HG03103 (cell line): ENCODE measurements around the gene TMEM190.
A peak's percentile ranks its signal among the peaks of the same experiment; 100 is the strongest.

Experiments used
- ATAC-seq: cut with Tn5 transposase; IDR thresholded peaks from one replicate; pipeline ENCODE4 v1.9.1; 2021; ENCODE audit warnings: low read depth; ENCODE audit not compliant: unreplicated experiment

The TMEM190 gene

GRCh38 chr19:55369653-55370304, 6.8 kb upstream of the TMEM190 start:
- no peak for ATAC-seq

DNA sequence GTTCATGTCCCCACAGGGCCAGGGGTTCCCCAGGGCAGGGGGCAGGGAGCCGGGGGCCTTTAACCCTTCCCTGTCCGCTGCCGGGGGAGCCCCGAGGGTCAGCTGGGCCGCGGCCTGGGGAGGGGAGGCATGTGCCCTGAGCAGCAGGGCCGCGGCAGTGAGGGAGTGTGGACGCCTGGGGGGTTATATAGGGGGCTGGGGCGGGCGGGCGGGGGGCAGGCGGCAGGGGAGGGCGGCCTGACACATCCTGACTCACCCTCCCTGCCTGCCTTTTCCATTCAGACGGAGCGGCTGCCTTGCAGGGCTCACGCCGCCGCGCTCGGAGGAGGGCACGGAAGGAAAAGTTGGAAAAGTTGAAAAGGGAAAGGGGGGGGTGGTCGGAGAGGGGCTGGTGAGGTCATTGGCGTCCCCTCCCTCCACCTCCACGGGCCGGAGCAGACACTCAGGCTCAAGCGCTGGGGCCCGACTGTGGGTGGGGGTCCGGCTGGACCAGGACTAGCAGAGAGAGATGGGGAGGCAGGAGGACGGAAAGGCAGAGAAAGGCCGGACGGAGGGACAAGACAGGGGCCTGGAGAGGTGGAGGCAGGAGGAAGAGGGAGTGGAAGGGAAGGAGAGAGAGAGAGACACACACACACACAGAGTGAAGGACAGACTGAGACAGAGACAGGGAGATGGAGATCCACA, 6.2 kb upstream of the TMEM190 start, which contains the start of gene IL11:
Gene IL11, minus strand, starts transcription at position 159 of the 684 bp plus-strand sequence. Its CDS starts 153 bp downstream, at position 6.
- no peak for ATAC-seq

DNA sequence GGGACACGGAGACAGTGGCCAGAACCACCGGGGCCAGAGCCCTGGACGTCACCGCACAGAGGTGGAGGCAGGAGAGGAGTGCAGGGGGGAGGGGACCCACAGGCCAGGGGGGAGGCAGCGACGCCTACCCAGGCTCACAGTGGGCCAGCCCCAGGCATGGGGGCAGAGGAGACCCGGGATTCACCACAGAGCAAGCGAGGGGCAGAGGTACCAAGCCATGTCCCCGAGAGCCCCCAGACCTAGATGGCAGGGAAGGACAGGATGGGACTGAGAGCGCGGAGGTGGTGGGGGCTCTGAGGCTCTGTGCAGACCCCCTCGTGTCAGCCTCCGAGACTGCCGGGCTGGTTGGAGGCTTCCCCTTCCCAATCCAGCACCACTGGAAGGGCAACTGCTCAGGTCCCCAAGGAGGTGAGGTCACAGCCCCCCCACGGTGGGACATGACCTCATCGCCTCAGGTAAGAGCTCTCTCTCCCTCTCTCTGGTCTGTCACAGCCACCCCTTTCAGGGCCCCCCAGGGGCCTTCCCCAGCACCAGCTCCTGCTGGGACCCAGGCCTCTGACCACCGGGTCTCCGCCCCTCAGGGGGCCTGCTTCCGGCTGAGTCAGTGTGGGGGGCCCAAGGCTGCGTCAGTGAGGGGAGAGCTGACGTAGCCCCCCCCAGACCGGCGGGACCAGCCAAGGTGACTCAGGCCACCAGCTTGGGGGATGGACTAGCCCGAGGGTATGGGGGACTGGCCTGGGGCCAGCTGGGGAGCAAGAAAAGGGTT, 4.1 kb upstream of the TMEM190 start:
- ATAC-seq, result no peak

DNA sequence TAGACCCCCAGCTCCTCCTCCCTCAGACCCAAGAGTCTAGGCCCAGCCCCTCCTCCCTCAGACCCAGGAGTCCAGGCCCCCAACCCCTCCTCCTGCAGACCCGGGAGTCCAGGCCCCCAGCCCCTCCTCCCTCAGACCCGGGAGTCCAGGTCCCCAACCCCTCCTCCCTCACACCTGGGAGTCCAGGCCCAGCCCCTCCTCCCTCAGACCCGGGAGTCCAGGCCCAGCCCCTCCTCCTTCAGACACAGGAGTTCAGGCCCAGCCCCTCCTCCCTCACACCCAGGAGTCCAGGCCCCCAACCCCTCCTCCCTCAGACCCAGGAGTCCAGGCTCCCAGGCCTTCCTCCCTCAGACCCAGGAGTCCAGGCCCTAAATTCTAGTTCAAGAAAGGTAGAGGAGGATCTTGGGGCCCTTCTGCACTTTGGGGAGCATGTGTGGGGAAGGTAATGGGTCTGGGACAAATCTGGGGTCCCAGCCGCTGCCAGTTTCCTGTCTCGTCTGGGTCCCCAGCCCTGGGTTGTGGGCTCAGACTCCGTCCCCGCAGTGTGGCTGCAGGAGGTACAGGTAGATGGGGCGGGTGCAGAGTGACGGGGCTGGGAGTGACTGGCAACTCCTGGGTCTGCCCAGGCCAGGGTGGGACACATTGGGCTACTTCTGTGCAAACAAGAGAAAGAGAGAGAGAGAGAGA, 3.2 kb upstream of the TMEM190 start:
- no peak for ATAC-seq

GRCh38 chr19:55373993-55374757, 2.5 kb upstream of the TMEM190 start:
- no peak for ATAC-seq

DNA sequence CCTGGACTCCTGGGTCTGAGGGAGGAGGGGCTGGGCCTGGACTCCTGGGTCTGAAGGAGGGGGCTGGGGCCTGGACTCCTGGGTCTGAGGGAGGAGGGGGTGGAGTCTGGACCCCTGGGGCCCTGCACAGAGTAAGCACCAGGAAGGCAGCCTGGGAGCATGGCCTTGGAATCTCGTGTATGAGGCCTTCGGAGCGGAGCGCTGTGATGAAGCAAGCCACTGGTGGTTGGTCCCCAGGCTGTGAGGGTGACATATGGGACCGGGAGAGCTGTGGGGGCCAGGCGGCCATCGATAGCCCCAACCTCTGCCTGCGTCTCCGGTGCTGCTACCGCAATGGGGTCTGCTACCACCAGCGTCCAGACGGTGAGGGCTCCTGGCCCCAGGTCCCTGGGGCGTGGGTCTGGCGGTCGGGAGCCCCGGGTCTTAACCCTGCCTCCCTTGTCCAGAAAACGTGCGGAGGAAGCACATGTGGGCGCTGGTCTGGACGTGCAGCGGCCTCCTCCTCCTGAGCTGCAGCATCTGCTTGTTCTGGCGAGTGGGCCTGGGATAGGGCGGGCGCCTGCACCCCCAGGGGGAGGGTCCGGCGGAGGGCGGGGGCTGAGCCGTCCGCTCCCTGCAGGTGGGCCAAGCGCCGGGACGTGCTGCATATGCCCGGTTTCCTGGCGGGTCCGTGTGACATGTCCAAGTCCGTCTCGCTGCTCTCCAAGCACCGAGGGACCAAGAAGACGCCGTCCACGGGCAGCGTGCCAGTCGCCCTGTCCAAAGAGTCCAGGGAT, 918 bp downstream of the TMEM190 start:
- ATAC-seq, result no peak

- no peak for ATAC-seq
Measured at GRCh38 chr19:55379174-55379573, 2.5 kb downstream of the TMEM190 start.

DNA sequence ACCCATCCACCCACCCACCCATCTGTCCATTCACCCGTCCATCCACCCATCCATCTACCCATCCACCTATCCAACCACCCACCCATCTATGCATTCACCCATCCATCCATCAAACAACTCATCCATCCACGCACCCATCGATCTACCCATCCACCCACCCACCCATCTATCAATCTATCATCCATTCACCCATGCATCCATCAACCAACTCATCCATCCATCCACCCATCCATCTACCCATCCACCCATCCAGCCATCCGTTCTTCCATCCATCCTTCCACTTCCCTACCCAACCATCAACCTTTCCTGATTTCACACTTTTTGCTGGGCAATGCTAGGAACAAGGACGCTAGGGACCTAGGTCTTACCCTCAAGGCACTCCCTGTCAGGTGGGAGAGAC, 5.4 kb downstream of the TMEM190 start:
- no peak for ATAC-seq

GRCh38 chr19:55382522-55383054, 6.0 kb downstream of the TMEM190 start:
- no peak for ATAC-seq

GRCh38 chr19:55383279-55384130, 6.9 kb downstream of the TMEM190 start:
- ATAC-seq, result no peak

DNA sequence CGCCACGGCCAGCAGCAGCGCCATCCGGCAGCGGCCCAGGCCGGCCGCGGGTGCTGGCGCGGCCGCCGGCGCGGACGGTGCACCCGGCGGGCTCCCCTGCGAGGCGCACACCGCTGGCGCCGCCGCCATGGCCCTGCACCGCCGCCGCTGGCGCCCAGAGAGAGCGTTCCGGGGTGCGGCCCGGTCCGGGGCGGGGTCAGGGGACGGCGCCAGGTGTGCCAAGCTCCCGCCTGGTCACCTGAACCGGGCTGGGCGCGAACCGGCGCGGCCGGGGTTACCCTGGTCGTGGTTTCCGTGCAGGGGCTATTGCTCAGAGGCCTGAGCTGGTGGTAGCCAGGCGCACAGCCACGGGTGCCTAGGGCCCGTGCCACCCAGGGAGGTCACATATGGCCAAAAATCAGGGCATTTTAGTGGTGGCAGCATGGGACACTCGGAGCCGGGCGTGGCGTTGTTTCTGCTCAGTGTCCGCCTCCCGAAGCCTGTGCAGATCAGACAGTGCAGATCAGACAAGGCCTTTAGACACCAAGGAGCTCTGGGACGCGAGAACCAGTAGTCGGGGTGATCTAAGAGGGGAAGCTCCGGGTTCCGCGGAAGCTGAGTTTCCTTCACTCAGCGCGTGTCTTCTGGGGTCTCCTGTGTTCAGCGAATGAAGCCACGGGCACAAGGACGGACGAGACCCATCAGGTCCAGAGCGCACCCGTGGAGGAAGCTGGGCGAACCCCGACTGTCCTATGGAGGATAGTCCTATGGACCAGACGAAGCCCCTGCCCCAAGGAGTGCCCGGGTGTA, 7.7 kb downstream of the TMEM190 start, which contains the start of gene TMEM238:
Gene TMEM238, minus strand, starts transcription at position 162 of the 789 bp plus-strand sequence. Its CDS starts 33 bp downstream, at position 129.
- no peak for ATAC-seq

DNA sequence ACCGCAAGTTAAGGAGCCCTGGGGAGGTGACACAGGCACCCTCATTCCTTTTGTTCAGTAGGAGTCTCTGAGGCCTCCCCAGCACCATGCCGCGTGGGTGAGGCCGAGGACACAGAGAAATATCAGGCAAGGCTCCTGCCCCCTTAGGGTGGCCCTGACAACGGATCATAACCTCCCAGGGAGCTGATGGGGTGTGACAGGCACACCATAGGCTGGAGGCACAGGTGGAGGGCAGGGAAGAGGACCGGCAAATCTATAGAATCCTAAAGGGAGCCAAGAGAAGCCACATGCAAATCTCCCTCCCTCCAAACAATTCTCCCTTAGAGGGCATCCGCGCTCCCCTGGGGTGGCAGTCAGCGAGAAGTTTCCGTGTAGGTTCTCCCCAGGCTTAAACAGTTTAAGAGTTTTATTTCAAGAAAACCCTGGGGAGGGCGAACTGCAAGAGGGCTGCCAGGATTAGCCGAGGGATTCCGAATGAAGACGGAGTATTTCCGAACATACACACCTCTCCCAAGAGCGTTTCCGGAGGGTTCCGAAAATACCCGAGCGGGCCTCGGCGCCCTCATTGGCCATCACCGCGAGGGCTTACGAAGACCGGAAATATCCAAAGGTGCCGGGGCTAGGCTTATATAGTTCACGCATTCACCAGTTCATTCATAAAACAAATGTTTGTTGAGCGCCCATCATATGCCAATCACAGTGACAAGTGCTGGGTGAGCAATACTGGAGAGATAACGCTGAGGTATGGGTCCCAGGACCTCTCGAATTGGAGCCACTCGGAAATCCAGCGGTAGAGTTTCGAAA, 8.5 kb downstream of the TMEM190 start:
- ATAC-seq, result peak; percentile 45

- ATAC-seq, result peak; percentile 48
Measured at GRCh38 chr19:55385724-55386492, 9.3 kb downstream of the TMEM190 start, which contains the start of gene RPL28. TSS of gene RPL28 (plus strand) at chr19:55385932. CDS start at chr19:55386358, 426 bp downstream.

DNA sequence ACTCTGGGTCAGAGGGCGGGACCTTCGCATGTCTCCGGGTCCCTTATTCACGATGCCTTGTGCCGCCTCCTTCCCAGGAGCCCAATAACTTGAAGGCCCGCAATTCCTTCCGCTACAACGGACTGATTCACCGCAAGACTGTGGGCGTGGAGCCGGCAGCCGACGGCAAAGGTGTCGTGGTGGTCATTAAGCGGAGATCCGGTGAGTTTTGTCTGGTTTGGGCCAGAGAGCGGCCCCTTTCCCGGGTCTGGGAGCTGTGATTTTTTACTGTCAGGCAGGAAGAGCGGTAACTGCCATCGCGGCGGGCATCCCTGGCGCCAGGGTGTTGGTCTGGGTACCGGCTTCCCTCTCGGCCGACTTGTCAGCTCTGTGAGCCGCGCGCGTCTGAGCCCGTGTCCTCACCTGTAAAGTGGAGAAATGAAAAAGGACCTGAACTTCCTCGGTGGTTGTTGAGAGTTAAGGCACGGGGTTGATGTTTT, 9.9 kb downstream of the TMEM190 start:
- no peak for ATAC-seq

DNA sequence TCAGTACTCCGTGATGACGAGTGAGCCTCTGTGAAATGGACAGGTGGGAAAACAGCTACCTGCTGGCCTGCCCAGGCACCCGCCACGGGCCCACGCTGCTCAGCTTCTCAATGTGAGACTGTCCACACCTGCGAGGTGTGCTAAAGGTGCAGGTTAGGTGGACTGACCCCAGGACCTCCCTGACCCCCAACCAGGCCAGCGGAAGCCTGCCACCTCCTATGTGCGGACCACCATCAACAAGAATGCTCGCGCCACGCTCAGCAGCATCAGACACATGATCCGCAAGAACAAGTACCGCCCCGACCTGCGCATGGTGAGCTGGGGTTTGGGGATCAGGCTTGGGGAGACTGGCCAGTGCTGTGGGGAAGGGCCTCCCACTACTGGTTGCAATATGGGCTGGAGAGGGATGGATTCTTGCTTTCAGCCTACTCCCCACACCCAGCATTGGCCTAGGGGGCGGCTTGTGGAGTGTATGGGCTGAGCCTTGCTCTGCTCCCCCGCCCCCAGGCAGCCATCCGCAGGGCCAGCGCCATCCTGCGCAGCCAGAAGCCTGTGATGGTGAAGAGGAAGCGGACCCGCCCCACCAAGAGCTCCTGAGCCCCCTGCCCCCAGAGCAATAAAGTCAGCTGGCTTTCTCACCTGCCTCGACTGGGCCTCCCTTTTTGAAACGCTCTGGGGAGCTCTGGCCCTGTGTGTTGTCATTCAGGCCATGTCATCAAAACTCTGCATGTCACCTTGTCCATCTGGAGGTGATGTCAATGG, 11.3 kb downstream of the TMEM190 start:
- no peak for ATAC-seq
